VCaP (cell line): ENCODE measurements around the gene HNRNPAB.

Experiments used
- H3K27ac ChIP-seq: fragments of 450-650 bp; 2 replicates; pipeline ENCODE4 v1.5.1; 2017
- CTCF ChIP-seq: fragments of 450-650 bp; conservative IDR thresholded peaks from 2 replicates; pipeline ENCODE4 v1.5.1; 2017; ENCODE audit warnings: mild to moderate bottlenecking, moderate library complexity

The HNRNPAB gene

DNA sequence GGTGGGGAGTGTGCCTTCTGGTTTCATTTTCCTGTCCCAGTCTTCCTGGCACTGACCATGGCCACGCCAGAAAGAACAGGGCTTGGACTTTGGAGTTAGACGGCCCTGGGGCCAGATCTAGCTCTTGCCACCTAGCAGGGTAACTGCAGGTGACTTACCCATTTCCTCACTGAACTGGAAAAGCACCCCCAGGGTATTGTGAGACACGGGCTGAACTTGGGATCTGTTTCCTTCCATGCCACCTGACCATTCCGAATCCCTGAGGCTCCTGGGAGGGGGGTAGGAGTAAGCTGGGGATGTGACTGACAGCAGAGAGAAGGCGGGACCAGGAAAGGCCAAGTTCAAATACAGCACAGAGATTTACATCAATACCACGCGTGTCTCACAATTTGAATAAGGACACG is 9.4 kb downstream of the HNRNPAB start:
- no peak overlapping the region for H3K27ac ChIP-seq
- no peak for TF ChIP-seq CTCF

GRCh38 chr5:178214160-178214803 is 9.9 kb downstream of the HNRNPAB start:
- no peak overlapping the region for H3K27ac ChIP-seq
- no peak for TF ChIP-seq CTCF

GRCh38 chr5:178215280-178216002 is 11.1 kb downstream of the HNRNPAB start:
- TF ChIP-seq CTCF: no peak
- H3K27ac ChIP-seq: no peak overlapping the region

- no peak for TF ChIP-seq CTCF
- H3K27ac ChIP-seq: no peak overlapping the region
Measured at GRCh38 chr5:178216088-178216534, 11.8 kb downstream of the HNRNPAB start.

- TF ChIP-seq CTCF: no peak
- no peak overlapping the region for H3K27ac ChIP-seq
Measured at GRCh38 chr5:178216779-178217178, 12.4 kb downstream of the HNRNPAB start.

DNA sequence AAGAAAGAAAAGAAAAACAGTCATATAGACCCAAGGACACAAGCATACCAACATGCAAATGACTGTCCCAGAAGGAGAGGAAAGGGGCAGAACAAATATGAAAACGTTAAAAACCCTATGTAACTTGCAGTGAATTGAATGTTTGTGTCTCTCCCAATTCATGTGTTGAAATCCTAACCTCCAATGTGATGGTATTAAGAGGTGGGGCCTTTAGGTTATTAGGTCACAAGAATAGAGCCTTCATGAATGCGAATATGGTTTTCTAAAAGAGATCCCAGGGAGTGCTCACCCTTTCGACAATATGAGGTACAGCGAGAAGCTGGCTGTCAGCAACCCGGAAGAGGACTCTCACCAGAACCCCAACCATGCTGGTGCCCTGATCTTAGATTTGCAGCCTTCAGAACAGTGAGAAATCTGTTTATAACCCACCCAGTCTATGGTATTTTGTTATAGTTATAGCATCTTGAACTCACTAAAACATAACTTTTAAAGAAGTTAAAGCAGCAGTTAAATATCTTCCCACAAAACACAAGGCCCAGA is 14.0 kb downstream of the HNRNPAB start:
- TF ChIP-seq CTCF: no peak
- no peak overlapping the region for H3K27ac ChIP-seq

- no peak overlapping the region for H3K27ac ChIP-seq
- no peak for TF ChIP-seq CTCF
Measured at GRCh38 chr5:178218827-178219226, 14.5 kb downstream of the HNRNPAB start.
